ENCODE results near the gene TMEM229B.

DNA sequence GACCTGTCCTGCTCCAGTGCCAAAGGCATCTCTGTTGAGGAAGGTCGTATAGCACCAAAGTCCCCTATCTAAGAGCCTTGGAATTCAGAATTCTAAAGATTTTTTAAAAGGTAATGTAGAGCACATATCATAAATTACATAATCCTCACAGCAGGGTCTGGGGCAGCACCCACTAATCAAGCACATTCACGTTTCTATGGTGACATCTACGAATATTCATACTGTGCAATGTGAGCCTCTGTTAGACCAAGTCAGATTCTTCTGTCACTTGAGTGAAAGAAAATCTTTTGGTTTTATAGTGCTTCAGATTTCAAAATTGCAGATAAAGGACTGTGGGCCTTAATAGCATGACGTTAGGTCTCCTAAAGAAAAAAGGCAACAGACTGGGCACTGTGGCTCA lies 13.1 kb upstream of the TMEM229B start:
- TF ChIP-seq CTCF (IDR thresholded peaks at IDR 0.05; ENCODE audit: low read depth, low read length, missing input control) (no peak), YY1 (IDR thresholded peaks at IDR 0.05) (no peak), MAX (IDR thresholded peaks at IDR 0.05) (no peak), GABPA (IDR thresholded peaks at IDR 0.05 in 1 of 2, conservative IDR thresholded peaks at IDR 0.05 in 1 of 2) (no peak), JUND (IDR thresholded peaks at IDR 0.05) (no peak), RAD21 (IDR thresholded peaks at IDR 0.05) (no peak), FOXA1 (IDR thresholded peaks at IDR 0.05) (no peak), SP1 (IDR thresholded peaks at IDR 0.05) (no peak), TAF1 (conservative IDR thresholded peaks at IDR 0.05) (no peak), REST (IDR thresholded peaks at IDR 0.05) (no peak), ATF3 (IDR thresholded peaks at IDR 0.05) (no peak), RXRA (IDR thresholded peaks at IDR 0.05) (no peak), NR2F2 (IDR thresholded peaks at IDR 0.05) (no peak)
- TF ChIP-seq, protein P1, sequence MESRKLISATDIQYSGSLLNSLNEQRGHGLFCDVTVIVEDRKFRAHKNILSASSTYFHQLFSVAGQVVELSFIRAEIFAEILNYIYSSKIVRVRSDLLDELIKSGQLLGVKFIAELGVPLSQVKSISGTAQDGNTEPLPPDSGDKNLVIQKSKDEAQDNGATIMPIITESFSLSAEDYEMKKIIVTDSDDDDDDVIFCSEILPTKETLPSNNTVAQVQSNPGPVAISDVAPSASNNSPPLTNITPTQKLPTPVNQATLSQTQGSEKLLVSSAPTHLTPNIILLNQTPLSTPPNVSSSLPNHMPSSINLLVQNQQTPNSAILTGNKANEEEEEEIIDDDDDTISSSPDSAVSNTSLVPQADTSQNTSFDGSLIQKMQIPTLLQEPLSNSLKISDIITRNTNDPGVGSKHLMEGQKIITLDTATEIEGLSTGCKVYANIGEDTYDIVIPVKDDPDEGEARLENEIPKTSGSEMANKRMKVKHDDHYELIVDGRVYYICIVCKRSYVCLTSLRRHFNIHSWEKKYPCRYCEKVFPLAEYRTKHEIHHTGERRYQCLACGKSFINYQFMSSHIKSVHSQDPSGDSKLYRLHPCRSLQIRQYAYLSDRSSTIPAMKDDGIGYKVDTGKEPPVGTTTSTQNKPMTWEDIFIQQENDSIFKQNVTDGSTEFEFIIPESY (IDR thresholded peaks at IDR 0.05), result no peak

All from liver (tissue), 3 donors.